AG04450 (cell line): Measurements from ENCODE around the gene B4GALT1. TPM values are rescaled to one million over a fixed set of nuclear protein-coding genes. Genes with fewer than 3 reads are reported as not detected.

Experiments used
- CTCF ChIA-PET: fragments of 300-600, 350-600 bp; formaldehyde crosslinking; extraction: SDS; loops from one replicate; lab custom pipeline; 2022; ENCODE audit warnings: antibody characterized with exemption, inconsistent platforms; lab: Charles Lee
- POLR2A ChIA-PET: fragments of 350-600 bp; formaldehyde crosslinking; extraction: SDS; loops from one replicate; lab custom pipeline; 2021; ENCODE audit warnings: antibody characterized with exemption, inconsistent platforms; lab: Yijun Ruan, JAX
- DNase-seq: peaks from one replicate; pipeline ENCODE4 v3.0.0-alpha.2; 2011; ENCODE audit warnings: low read depth, low spot score
- H3K27ac ChIP-seq: one replicate; pipeline ENCODE4 v1.5.1; 2012; ENCODE audit warnings: low read depth, low read length, control low read depth
- H3K27me3 ChIP-seq: one replicate; pipeline ENCODE4 v1.6.0; 2012; ENCODE audit warnings: low read length; ENCODE audit not compliant: control insufficient read depth, insufficient read depth
- H3K4me3 ChIP-seq: 2 replicates; pipeline ENCODE4 v1.5.1; 2011; ENCODE audit warnings: mild to moderate bottlenecking, low read depth, low read length, control low read depth
- H3K9me3 ChIP-seq: 2 replicates; pipeline ENCODE4 v1.5.1; 2012; ENCODE audit warnings: low read length; ENCODE audit not compliant: control insufficient read depth, insufficient read depth
- CTCF ChIP-seq: IDR thresholded peaks from 2 replicates; pipeline ENCODE4 v1.5.1; 2011; ENCODE audit warnings: low read depth, low read length, control low read depth, inconsistent platforms
- polyA plus RNA-seq: library from polyadenylated mRNA; depleted of rRNA; stranded (reverse); fragments of >200 nt; gene quantifications from 2 replicates; pipeline ENCODE4 v1.2.3, GENCODE V29; 2011

Gene B4GALT1
- polyA plus RNA-seq, 1 experiment, result 57.0 TPM

DNA sequence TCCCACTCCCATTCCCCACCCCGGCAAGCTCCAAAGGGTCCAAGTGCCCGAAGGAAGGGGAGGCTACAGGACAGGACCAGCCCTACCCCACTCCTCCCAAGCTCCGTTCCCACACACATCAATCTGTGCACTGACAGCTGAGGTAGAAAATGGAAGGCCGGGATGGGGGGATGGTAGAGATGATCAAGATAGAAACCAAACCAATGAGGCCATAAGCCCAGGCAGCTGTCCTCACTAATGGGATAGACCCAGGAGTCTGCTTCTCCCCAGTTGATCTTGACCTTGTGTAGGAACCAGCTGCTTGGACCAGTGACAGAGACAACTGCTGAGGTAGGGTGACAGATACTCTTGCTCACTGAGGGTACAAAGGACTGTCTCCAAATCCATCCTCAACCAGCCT, 38.6 kb downstream of the B4GALT1 start:
- H3K27ac ChIP-seq, result no peak overlapping the region
- H3K4me3 ChIP-seq, result no peak overlapping the region
- POLR2A ChIA-PET, result interaction anchor here (0.7 to 0.9 kb wide), 2 partner anchors 11 to 99 kb away, joined by 3 read pairs; no protein-coding TSS in a partner anchor
- TF ChIP-seq CTCF, result no peak
- H3K9me3 ChIP-seq, result no peaks in the 10 kb centered on the region
- CTCF ChIA-PET, result no interaction called here
- no peaks in the 10 kb centered on the region for H3K27me3 ChIP-seq
- DNase-seq, result no peak

DNA sequence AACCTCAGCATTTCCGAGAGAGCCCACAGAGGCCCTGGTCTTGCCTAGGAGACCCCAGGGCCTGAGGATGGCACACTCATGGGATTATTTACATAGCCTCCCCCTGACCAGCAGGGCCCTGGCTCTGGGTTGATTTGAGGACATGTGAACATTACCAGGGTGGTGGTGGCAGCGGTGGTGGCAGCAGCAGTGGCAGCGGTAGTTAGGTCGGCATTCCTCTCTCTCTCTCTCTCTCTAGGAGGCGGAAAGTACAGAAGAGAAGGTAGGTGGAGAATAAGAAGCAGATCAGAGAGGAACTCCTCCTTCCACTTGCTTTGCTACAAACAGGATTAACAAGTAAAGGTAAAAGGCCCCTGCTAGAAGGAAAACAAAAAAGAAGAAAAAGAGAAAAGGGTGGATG, 39.3 kb downstream of the B4GALT1 start:
- Histone ChIP-seq H3K27ac (peak overlapping the region; percentile 11), H3K27me3 (no peaks in the 10 kb centered on the region), H3K4me3 (no peak overlapping the region), H3K9me3 (no peaks in the 10 kb centered on the region)
- ChIA-PET POLR2A (no interaction called here), CTCF (no interaction called here)
- no peak for TF ChIP-seq CTCF
- DNase-seq, result no peak

DNA sequence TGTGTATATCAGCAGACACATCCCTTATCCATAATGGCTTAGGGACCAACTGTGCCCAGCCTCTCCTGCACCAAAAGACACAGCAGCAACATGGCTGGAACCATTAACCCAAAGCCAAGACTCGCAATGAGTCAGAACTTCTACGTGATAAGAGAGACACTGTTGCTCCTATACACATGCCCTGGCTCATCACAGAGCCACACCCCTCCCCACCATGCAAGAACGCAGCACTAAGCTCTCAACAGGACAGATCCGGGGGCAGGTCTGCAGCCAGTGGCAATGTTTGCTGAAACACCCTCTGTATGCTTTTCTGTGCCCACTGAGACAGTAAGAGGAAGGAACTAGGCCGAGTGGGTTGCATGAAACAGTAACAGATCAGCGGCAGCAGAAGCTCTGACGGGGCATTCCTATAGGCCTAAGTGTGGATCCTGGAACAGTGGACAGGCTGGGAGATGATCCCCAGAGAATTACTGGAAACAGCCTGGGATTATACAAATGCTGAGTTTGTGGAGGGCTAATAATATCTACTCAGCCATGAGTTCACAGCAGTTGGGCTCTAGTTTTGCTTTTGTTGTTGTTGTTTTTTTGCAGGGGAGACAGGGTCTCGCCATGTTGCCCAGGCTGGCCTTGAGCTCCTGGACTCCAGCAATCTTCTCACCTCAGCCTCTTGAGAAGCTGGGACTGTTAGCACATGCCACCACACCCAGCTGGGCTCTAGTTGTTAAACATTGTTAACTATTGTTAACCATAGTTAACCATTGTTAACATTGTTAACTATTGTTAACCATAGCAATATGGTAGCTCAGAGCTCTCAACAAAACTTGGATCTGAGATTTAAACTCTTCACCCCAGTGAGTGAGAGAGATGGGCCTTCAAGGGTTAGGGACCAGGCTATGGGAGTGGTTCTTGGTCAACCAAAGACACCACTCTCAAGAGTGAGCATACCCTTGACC, 41.0 kb downstream of the B4GALT1 start:
- no peaks in the 10 kb centered on the region for H3K9me3 ChIP-seq
- ChIA-PET CTCF (interaction anchor here (1.7 kb wide), 1 partner anchor 100 kb away, joined by 5 read pairs; no protein-coding TSS in a partner anchor), POLR2A (no interaction called here)
- no peak overlapping the region for H3K27ac ChIP-seq
- no peak for DNase-seq
- TF ChIP-seq CTCF, result no peak
- H3K27me3 ChIP-seq, result no peaks in the 10 kb centered on the region
- H3K4me3 ChIP-seq, result no peak overlapping the region

GRCh38 chr9:33125461-33125860, 41.7 kb downstream of the B4GALT1 start:
- ChIA-PET CTCF (interaction anchor here (1.7 kb wide), 1 partner anchor 101 kb away, joined by 5 read pairs; no protein-coding TSS in a partner anchor), POLR2A (no interaction called here)
- Histone ChIP-seq H3K9me3 (no peaks in the 10 kb centered on the region), H3K27ac (no peak overlapping the region), H3K4me3 (no peak overlapping the region), H3K27me3 (no peaks in the 10 kb centered on the region)
- DNase-seq, result no peak
- no peak for TF ChIP-seq CTCF

DNA sequence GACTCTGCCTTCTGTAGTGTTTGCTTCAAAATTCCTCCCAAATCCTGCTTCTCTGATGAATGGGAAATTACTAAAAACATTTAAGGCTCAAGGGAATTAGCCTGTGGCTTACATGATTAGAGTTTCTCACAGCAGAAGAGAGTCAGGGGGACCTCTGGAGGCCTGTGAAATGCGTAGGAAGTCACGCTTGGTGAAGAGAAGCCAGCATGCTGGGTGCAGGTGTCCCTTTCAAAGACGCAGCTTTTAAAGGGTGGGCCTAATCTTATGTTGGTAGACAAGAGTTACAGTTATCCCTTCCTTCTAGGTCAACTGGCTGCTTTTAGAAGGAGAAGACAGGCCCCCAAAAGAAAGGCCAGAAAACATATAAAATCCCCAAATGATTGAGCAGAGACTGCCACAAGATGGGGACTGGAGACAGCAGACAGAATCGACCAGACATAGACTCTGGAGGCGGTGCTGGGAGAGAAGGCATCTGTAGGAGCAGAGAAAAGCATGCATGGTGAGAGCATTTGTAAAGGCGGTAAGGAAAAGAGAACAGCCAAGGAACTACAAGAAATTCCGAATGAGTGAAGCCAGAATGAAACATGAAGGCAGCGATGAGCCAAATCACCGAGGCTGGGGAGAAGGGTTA, 42.3 kb downstream of the B4GALT1 start:
- ChIA-PET CTCF (interaction anchor here (1.7 kb wide), 1 partner anchor 101 kb away, joined by 5 read pairs; no protein-coding TSS in a partner anchor), POLR2A (no interaction called here)
- DNase-seq, result no peak
- no peak overlapping the region for H3K4me3 ChIP-seq
- H3K27me3 ChIP-seq, result no peaks in the 10 kb centered on the region
- TF ChIP-seq CTCF, result no peak
- H3K9me3 ChIP-seq, result no peaks in the 10 kb centered on the region
- no peak overlapping the region for H3K27ac ChIP-seq
